Ishikawa (cell line): ENCODE measurements around the gene SLC23A2.

Experiments
- CEBPB ChIP-seq: IDR thresholded peaks from 2 replicates; pipeline ENCODE4 v1.6.1; 2012
- CREB1 ChIP-seq: IDR thresholded peaks from 2 replicates; pipeline ENCODE4 v1.6.1; 2012; ENCODE audit warnings: low read depth
- EGR1 ChIP-seq: IDR thresholded peaks from 2 replicates; pipeline ENCODE4 v1.6.1; 2012
- EP300 ChIP-seq: IDR thresholded peaks from 2 replicates; pipeline ENCODE4 v1.6.1; 2012; ENCODE audit warnings: borderline replicate concordance
- FOXM1 ChIP-seq: IDR thresholded peaks from 2 replicates; pipeline ENCODE4 v1.6.1; 2012; ENCODE audit warnings: low read depth, borderline replicate concordance
- MAX ChIP-seq: IDR thresholded peaks from 2 replicates; pipeline ENCODE4 v1.6.1; 2012
- NFIC ChIP-seq: IDR thresholded peaks from 2 replicates; pipeline ENCODE4 v1.6.1; 2012
- RAD21 ChIP-seq: IDR thresholded peaks from 2 replicates; pipeline ENCODE4 v1.6.1; 2012; ENCODE audit warnings: low read depth
- REST ChIP-seq: IDR thresholded peaks from 2 replicates; pipeline ENCODE4 v1.6.1; 2012; ENCODE audit warnings: low read depth, mild to moderate bottlenecking
- TAF1 ChIP-seq: IDR thresholded peaks from 2 replicates; pipeline ENCODE4 v1.6.1; 2012; ENCODE audit warnings: low read depth, mild to moderate bottlenecking
- TCF12 ChIP-seq: IDR thresholded peaks from 2 replicates; pipeline ENCODE4 v1.6.1; 2012; ENCODE audit warnings: low read depth
- TEAD4 ChIP-seq: IDR thresholded peaks from 2 replicates; pipeline ENCODE4 v1.6.1; 2012
- USF1 ChIP-seq: IDR thresholded peaks from 2 replicates; pipeline ENCODE4 v1.6.1; 2012
- YY1 ChIP-seq: IDR thresholded peaks from 2 replicates; pipeline ENCODE4 v1.6.1; 2012; ENCODE audit warnings: low read depth

- TF ChIP-seq EP300 (no peak), FOXM1 (no peak), USF1 (no peak), NFIC (no peak), CREB1 (no peak), EGR1 (no peak), REST (no peak), TAF1 (no peak), CEBPB (no peak), RAD21 (no peak), MAX (no peak), YY1 (no peak), TEAD4 (no peak), TCF12 (no peak)
Observed at GRCh38 chr20:4979841-4980410, 21.4 kb downstream of the SLC23A2 start.
